Stimulated activated CD8-positive, alpha-beta memory T cell treated with anti-CD3 and anti-CD28 coated beads, Interleukin-7, amount 100 ng/mL, for 48 hours (primary cell): ENCODE results near the gene LIX1L.
A peak's percentile ranks its signal among the peaks of the same experiment; 100 is the strongest.
"Not testable (repeated sequence)": the region's sequence is repeated elsewhere in the genome, so short reads cannot be mapped to it uniquely, and the experiment has no call there.

ENCODE experiments used
- DNase-seq, 2 donors: peaks; one replicate each; pipeline ENCODE4 v3.0.0-alpha.2; 2020; ENCODE audit warnings: low read depth in 1 of 2; ENCODE audit errors: extremely low read depth in 1 of 2

The LIX1L gene

GRCh38 chr1:145937436-145937835 is 20.4 kb downstream of the LIX1L start:
- DNase-seq = no peak

GRCh38 chr1:145936247-145936646 is 21.6 kb downstream of the LIX1L start:
- no peak for DNase-seq

GRCh38 chr1:145935708-145936107 is 22.1 kb downstream of the LIX1L start:
- no peak for DNase-seq

GRCh38 chr1:145932522-145933009 is 25.3 kb downstream of the LIX1L start:
- not testable (repeated sequence) for DNase-seq

GRCh38 chr1:145927916-145928643 is 29.7 kb downstream of the LIX1L start:
- DNase-seq = no peak

GRCh38 chr1:145927063-145927886 is 30.5 kb downstream of the LIX1L start, which contains the start of gene RBM8A:
Gene RBM8A (minus strand): TSS chr1:145927484. CDS start chr1:145927426, 58 bp downstream.
- DNase-seq = peak; percentile 79 to 93

GRCh38 chr1:145926686-145927062 is 31.1 kb downstream of the LIX1L start:
- DNase-seq = peak in 1 of 2 donors; percentile 57

GRCh38 chr1:145922266-145922665 is 35.6 kb downstream of the LIX1L start:
- no peak for DNase-seq

GRCh38 chr1:145920297-145920696 is 37.5 kb downstream of the LIX1L start:
- DNase-seq = not testable (repeated sequence)

- no peak for DNase-seq
Measured at GRCh38 chr1:145918992-145919939, 38.6 kb downstream of the LIX1L start.

- DNase-seq = peak; percentile 80 to 84
Measured at GRCh38 chr1:145918144-145918991, 39.4 kb downstream of the LIX1L start, which contains the start of gene PEX11B. Gene PEX11B (minus strand): TSS chr1:145918717. CDS start chr1:145918688, 29 bp downstream.

- DNase-seq = no peak
Measured at GRCh38 chr1:145917595-145917994, 40.2 kb downstream of the LIX1L start.

GRCh38 chr1:145916745-145917144 is 41.1 kb downstream of the LIX1L start:
- DNase-seq = no peak

- DNase-seq = no peak
Measured at GRCh38 chr1:145912128-145912641, 45.6 kb downstream of the LIX1L start.

- DNase-seq = no peak
Measured at GRCh38 chr1:145908653-145909052, 49.2 kb downstream of the LIX1L start.

GRCh38 chr1:145906954-145907753 is 50.7 kb downstream of the LIX1L start:
- no peak for DNase-seq

GRCh38 chr1:145901312-145902021 is 56.4 kb downstream of the LIX1L start:
- no peak for DNase-seq

- no peak for DNase-seq
Measured at GRCh38 chr1:145898756-145899155, 59.1 kb downstream of the LIX1L start.
